Measurements from ENCODE around the gene AMIGO1. TPM values are rescaled to one million over a fixed set of nuclear protein-coding genes. Genes with fewer than 3 reads are reported as not detected.

Gene AMIGO1
- 9.2 TPM for total RNA-seq

GRCh38 chr1:109509176-109510134, at the start of gene AMIGO1:
TSS of gene AMIGO1 (minus strand) at chr1:109509727. CDS start at chr1:109508912, 815 bp downstream.
- H3K9me3 ChIP-seq (ENCODE audit: low read depth, low read length), result no peaks in the 10 kb centered on the region
- no peaks in the 10 kb centered on the region for H3K27me3 ChIP-seq (ENCODE audit: insufficient read depth, low read length)
- peaks cover 19% of the 10 kb centered on the region for H3K4me1 ChIP-seq (ENCODE audit: insufficient read depth, low read length)
- H3K4me3 ChIP-seq (ENCODE audit: low read length), result peak within 1 kb of the TSS; percentile 50

DNA sequence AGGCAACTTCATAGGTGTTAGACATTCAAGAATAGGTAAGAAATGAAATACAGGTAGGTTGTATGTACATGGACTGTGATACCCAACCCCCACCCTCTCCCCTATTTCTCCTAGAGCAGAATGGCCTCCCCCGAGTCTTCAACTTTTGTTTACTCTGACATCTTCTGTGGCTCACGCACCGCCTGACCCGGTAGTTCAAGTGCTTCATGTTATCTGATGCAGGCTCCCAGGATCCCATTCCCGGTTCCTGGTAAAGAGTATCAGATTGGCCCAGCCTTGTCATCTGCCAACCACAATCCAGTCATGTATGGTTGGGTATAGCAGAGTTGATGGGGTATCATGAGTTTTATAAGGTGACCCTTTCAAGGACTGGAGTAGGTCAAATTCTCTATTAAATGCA, 48.0 kb upstream of the AMIGO1 start:
- Histone ChIP-seq H3K27me3 (ENCODE audit: insufficient read depth, low read length) (no peaks in the 10 kb centered on the region), H3K9me3 (ENCODE audit: low read depth, low read length) (no peaks in the 10 kb centered on the region), H3K4me1 (ENCODE audit: insufficient read depth, low read length) (peaks cover 39% of the 10 kb centered on the region), H3K4me3 (ENCODE audit: low read length) (no peak overlapping the region)

- Histone ChIP-seq H3K4me3 (ENCODE audit: low read length) (no peak overlapping the region), H3K4me1 (ENCODE audit: insufficient read depth, low read length) (peaks cover 44% of the 10 kb centered on the region), H3K27me3 (ENCODE audit: insufficient read depth, low read length) (no peaks in the 10 kb centered on the region), H3K9me3 (ENCODE audit: low read depth, low read length) (no peaks in the 10 kb centered on the region)
These were observed 47.0 kb upstream of the AMIGO1 start for GRCh38 chr1:109556563-109556962.

GRCh38 chr1:109548321-109549267, 39.1 kb upstream of the AMIGO1 start, which contains the start of gene GNAI3:
TSS of gene GNAI3 (plus strand) at chr1:109548615. CDS start at chr1:109548721, 106 bp downstream.
- H3K4me1 ChIP-seq (ENCODE audit: insufficient read depth, low read length), result peaks cover 44% of the 10 kb centered on the region
- H3K27me3 ChIP-seq (ENCODE audit: insufficient read depth, low read length), result no peaks in the 10 kb centered on the region
- H3K9me3 ChIP-seq (ENCODE audit: low read depth, low read length), result no peaks in the 10 kb centered on the region
- peak within 1 kb of the TSS; percentile 96 for H3K4me3 ChIP-seq (ENCODE audit: low read length)

GRCh38 chr1:109547463-109548320, 38.2 kb upstream of the AMIGO1 start:
- Histone ChIP-seq H3K27me3 (ENCODE audit: insufficient read depth, low read length) (no peaks in the 10 kb centered on the region), H3K9me3 (ENCODE audit: low read depth, low read length) (no peaks in the 10 kb centered on the region), H3K4me1 (ENCODE audit: insufficient read depth, low read length) (peaks cover 43% of the 10 kb centered on the region), H3K4me3 (ENCODE audit: low read length) (peak overlapping the region; percentile 96)

- Histone ChIP-seq H3K4me3 (ENCODE audit: low read length) (peak overlapping the region; percentile 5), H3K4me1 (ENCODE audit: insufficient read depth, low read length) (peaks cover 37% of the 10 kb centered on the region), H3K27me3 (ENCODE audit: insufficient read depth, low read length) (no peaks in the 10 kb centered on the region), H3K9me3 (ENCODE audit: low read depth, low read length) (no peaks in the 10 kb centered on the region)
These were observed 37.0 kb upstream of the AMIGO1 start for GRCh38 chr1:109546311-109547109.

- Histone ChIP-seq H3K4me1 (ENCODE audit: insufficient read depth, low read length) (peaks cover 20% of the 10 kb centered on the region), H3K4me3 (ENCODE audit: low read length) (no peak overlapping the region), H3K9me3 (ENCODE audit: low read depth, low read length) (no peaks in the 10 kb centered on the region), H3K27me3 (ENCODE audit: insufficient read depth, low read length) (no peaks in the 10 kb centered on the region)
These were observed 34.6 kb upstream of the AMIGO1 start for GRCh38 chr1:109543988-109544735.

DNA sequence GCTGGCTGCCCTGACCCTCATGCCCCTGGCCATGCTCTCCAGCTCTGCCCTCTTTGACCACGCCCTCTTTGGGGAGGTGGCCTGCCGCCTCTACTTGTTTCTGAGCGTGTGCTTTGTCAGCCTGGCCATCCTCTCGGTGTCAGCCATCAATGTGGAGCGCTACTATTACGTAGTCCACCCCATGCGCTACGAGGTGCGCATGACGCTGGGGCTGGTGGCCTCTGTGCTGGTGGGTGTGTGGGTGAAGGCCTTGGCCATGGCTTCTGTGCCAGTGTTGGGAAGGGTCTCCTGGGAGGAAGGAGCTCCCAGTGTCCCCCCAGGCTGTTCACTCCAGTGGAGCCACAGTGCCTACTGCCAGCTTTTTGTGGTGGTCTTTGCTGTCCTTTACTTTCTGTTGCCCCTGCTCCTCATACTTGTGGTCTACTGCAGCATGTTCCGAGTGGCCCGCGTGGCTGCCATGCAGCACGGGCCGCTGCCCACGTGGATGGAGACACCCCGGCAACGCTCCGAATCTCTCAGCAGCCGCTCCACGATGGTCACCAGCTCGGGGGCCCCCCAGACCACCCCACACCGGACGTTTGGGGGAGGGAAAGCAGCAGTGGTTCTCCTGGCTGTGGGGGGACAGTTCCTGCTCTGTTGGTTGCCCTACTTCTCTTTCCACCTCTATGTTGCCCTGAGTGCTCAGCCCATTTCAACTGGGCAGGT, 33.9 kb upstream of the AMIGO1 start:
- H3K27me3 ChIP-seq (ENCODE audit: insufficient read depth, low read length), result no peaks in the 10 kb centered on the region
- no peaks in the 10 kb centered on the region for H3K9me3 ChIP-seq (ENCODE audit: low read depth, low read length)
- H3K4me1 ChIP-seq (ENCODE audit: insufficient read depth, low read length), result peaks cover 17% of the 10 kb centered on the region
- no peak overlapping the region for H3K4me3 ChIP-seq (ENCODE audit: low read length)

GRCh38 chr1:109542657-109543056, 33.1 kb upstream of the AMIGO1 start:
- Histone ChIP-seq H3K4me3 (ENCODE audit: low read length) (no peak overlapping the region), H3K4me1 (ENCODE audit: insufficient read depth, low read length) (peaks cover 14% of the 10 kb centered on the region), H3K9me3 (ENCODE audit: low read depth, low read length) (no peaks in the 10 kb centered on the region), H3K27me3 (ENCODE audit: insufficient read depth, low read length) (no peaks in the 10 kb centered on the region)

- H3K27me3 ChIP-seq (ENCODE audit: insufficient read depth, low read length), result no peaks in the 10 kb centered on the region
- no peaks in the 10 kb centered on the region for H3K9me3 ChIP-seq (ENCODE audit: low read depth, low read length)
- H3K4me1 ChIP-seq (ENCODE audit: insufficient read depth, low read length), result no peaks in the 10 kb centered on the region
- H3K4me3 ChIP-seq (ENCODE audit: low read length), result no peak overlapping the region
These were observed 31.6 kb upstream of the AMIGO1 start for GRCh38 chr1:109541102-109541501.

- Histone ChIP-seq H3K4me3 (ENCODE audit: low read length) (no peak within 1 kb of the TSS), H3K9me3 (ENCODE audit: low read depth, low read length) (no peaks in the 10 kb centered on the region), H3K4me1 (ENCODE audit: insufficient read depth, low read length) (no peaks in the 10 kb centered on the region), H3K27me3 (ENCODE audit: insufficient read depth, low read length) (no peaks in the 10 kb centered on the region)
These were observed 30.1 kb upstream of the AMIGO1 start, which contains the start of gene GPR61 for GRCh38 chr1:109539676-109540075. TSS of gene GPR61 (plus strand) at chr1:109539872. CDS start at chr1:109543023, 3,151 bp downstream.

DNA sequence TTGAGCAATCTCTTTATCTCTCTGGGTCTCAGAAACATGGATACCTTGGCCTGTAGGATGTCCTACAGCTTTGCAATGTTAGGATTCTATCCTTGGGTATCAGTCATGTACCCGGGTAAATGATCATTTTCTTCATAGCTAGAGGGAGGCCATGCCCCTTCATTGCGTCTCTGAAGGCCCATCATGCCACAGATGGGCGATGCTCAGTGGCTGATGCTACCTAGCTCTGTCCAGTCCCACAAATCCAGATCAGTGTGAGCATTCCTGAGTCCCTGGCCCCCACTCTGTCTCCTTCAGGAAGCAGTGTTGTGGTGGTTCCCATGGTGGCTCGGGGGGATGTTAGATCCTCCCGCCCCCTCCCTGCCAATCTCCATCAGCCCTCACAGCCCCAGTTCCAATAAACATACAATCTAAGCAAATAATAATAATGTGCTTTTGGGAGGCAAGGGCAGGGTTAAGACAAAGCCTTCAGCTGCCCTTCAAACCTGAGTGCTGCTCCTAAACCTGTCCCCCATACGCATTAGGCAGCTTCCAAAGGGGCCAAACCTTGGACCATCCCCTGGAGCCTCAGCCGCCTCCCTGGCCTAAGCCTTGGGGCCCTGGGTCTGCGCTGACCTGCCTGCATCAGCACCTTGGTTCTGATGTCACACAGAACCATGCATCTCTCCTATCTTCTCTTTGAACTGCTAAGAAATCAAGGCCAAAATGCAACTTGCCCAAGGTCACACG, 29.5 kb upstream of the AMIGO1 start:
- no peaks in the 10 kb centered on the region for H3K4me1 ChIP-seq (ENCODE audit: insufficient read depth, low read length)
- H3K27me3 ChIP-seq (ENCODE audit: insufficient read depth, low read length), result no peaks in the 10 kb centered on the region
- no peaks in the 10 kb centered on the region for H3K9me3 ChIP-seq (ENCODE audit: low read depth, low read length)
- no peak overlapping the region for H3K4me3 ChIP-seq (ENCODE audit: low read length)
